Keratinocyte (primary cell): Measurements from ENCODE around the gene EGLN3. TPM values are rescaled to one million over a fixed set of nuclear protein-coding genes. Genes with fewer than 3 reads are reported as not detected.

Source experiments
- DNase-seq: peaks from one replicate; pipeline ENCODE4 v3.0.0-alpha.2; 2011; ENCODE audit warnings: low read depth, missing footprints, low spot score
- FAIRE-seq: peaks from 2 replicates; lab custom pipeline; 2011; peaks lifted over from hg19 to GRCh38; lab: Jason Lieb, UNC
- H2AFZ ChIP-seq: 2 replicates; pipeline ENCODE4 v1.6.0; 2012; ENCODE audit warnings: low read length, control low read depth, inconsistent platforms; ENCODE audit not compliant: control insufficient read depth
- H3K27ac ChIP-seq: 2 replicates; pipeline ENCODE4 v1.5.1; 2011; ENCODE audit warnings: low read length; ENCODE audit not compliant: control insufficient read depth, insufficient read depth
- H3K27me3 ChIP-seq: 3 replicates; pipeline ENCODE4 v1.6.0; 2011; ENCODE audit warnings: low read length; ENCODE audit not compliant: control insufficient read depth, insufficient read depth; ENCODE audit errors: extremely low read depth
- H3K36me3 ChIP-seq, 2 experiments: 2 replicates in 1 of 2; 3 replicates in 1 of 2; pipeline ENCODE4 v1.5.1; 2011; ENCODE audit warnings: low read length in 2 of 2, mild to moderate bottlenecking in 1 of 2; ENCODE audit not compliant: control insufficient read depth in 2 of 2, insufficient read depth in 2 of 2; ENCODE audit errors: extremely low read depth in 1 of 2
- H3K4me1 ChIP-seq: 3 replicates; pipeline ENCODE4 v1.5.1; 2011; ENCODE audit warnings: low read length; ENCODE audit not compliant: control insufficient read depth, insufficient read depth; ENCODE audit errors: extremely low read depth
- H3K4me2 ChIP-seq: 3 replicates; pipeline ENCODE4 v1.6.0; 2011; ENCODE audit warnings: low read depth, low read length; ENCODE audit not compliant: control insufficient read depth, insufficient read depth; ENCODE audit errors: extremely low read depth
- H3K4me3 ChIP-seq, 3 experiments: fragments of 200-600 bp in 1 of 3; sonication (generic) in 1 of 3; 2 replicates in 2 of 3; 3 replicates in 1 of 3; pipeline ENCODE4 v1.5.1; 2011 to 2016; ENCODE audit warnings: low read length in 3 of 3, mild to moderate bottlenecking in 3 of 3, control low read depth in 2 of 3, inconsistent platforms in 1 of 3, low read depth in 1 of 3, mixed read lengths in 1 of 3, mixed run types in 1 of 3, moderate library complexity in 1 of 3; ENCODE audit not compliant: control insufficient read depth in 2 of 3, insufficient read depth in 2 of 3; ENCODE audit errors: extremely low read depth in 1 of 3
- H3K79me2 ChIP-seq: 2 replicates; pipeline ENCODE4 v1.6.0; 2012; ENCODE audit warnings: low read length; ENCODE audit not compliant: control insufficient read depth, insufficient read depth
- H3K9ac ChIP-seq: 3 replicates; pipeline ENCODE4 v1.6.0; 2011; ENCODE audit warnings: low read length; ENCODE audit not compliant: control insufficient read depth, insufficient read depth; ENCODE audit errors: extremely low read depth
- H3K9me1 ChIP-seq: 3 replicates; pipeline ENCODE4 v1.6.0; 2011; ENCODE audit warnings: low read length; ENCODE audit not compliant: control insufficient read depth, insufficient read depth; ENCODE audit errors: extremely low read depth
- H3K9me3 ChIP-seq: 2 replicates; pipeline ENCODE4 v1.5.1; 2012; ENCODE audit warnings: low read depth, low read length; ENCODE audit not compliant: control insufficient read depth
- H4K20me1 ChIP-seq: 3 replicates; pipeline ENCODE4 v1.6.0; 2011; ENCODE audit warnings: low read length; ENCODE audit not compliant: control insufficient read depth, insufficient read depth; ENCODE audit errors: extremely low read depth
- EZH2 ChIP-seq: IDR thresholded peaks from one replicate; pipeline ENCODE4 v1.6.1; 2012; ENCODE audit warnings: inconsistent platforms, mild to moderate bottlenecking, low read length, moderate library complexity
- dilution Hi-C: fragments of 300-500 bp; cut with MboI; formaldehyde crosslinking; loops from one replicate; pipeline ENCODE4 v1.7.0; 2020; ENCODE audit warnings: low sequenced_read_pairs; ENCODE audit not compliant: extremely low pct_ligation_motif_present
- polyA plus RNA-seq, 5 experiments: library from polyadenylated mRNA; depleted of rRNA in 3 of 5; stranded (reverse) in 3 of 5; stranded (forward) in 1 of 5; unstranded in 1 of 5; fragments of >200 nt; gene quantifications; 1 replicate in 1 of 5; 2 replicates in 3 of 5; 3 replicates in 1 of 5; pipeline versions ENCODE4 v1.2.1 to v1.2.3, GENCODE V29; 2011 to 2012; ENCODE audit warnings: missing spikeins in 2 of 5, low read depth in 1 of 5, low replicate concordance in 1 of 5
- TF ChIP-seq, protein P1 (sequence below), 3 experiments: IDR thresholded peaks in 1 of 3; conservative IDR thresholded peaks in 1 of 3; optimal IDR thresholded peaks in 1 of 3; 2 replicates in 2 of 3; 3 replicates in 1 of 3; pipeline versions ENCODE3 to v1.5.1; 2011; ENCODE audit warnings: low read length in 3 of 3, mild to moderate bottlenecking in 3 of 3, moderate library complexity in 2 of 3, control low read depth in 1 of 3, inconsistent platforms in 1 of 3; ENCODE audit not compliant: insufficient read depth in 2 of 3; ENCODE audit errors: extremely low read depth in 1 of 3

EGLN3 gene
- polyA plus RNA-seq, 1 donor (not counting 4 experiments of a cell fraction or from before 2014, with no cell fraction given), result 9.3 TPM

DNA sequence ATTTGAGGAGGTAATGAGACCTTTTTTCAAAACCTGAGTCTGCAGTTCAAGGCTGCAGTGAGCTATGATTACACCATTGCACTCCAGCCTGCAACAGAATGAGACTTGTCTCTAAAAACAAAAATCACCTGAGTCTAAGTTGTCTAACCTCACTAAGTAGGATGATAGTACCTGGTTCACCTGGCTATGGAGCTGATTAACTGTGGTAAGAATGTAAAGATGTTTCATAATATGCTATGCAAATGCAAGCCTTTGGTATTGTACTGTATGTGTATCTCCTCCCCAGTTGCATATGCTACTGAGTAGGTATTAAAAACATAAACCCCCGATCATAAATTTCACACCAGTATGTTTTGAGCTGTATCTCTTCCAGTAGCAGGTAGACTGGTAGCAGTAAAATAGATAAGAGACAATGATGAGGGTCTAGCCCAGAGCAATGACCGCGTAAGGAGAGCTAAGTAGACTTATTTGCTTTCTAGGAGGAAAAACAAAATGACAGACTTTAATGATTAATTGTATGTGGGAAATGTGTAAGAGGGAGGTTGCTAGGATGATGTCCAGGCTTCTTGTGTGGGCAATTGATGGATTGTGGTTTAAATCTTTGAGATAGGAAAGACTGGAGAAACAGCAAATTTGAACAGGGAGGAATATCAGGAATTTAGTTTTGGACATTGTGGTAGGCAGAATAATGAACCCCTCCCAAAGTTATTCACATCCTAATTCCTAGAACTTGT lies 41.6 kb upstream of the EGLN3 start:
- Histone ChIP-seq H3K4me1 (peaks cover 11% of the 10 kb centered on the region), H3K79me2 (no peaks in the 10 kb centered on the region), H3K4me3 (no peak overlapping the region), H3K9ac (no peak overlapping the region), H3K9me1 (no peaks in the 10 kb centered on the region), H3K4me2 (no peak overlapping the region), H4K20me1 (no peaks in the 10 kb centered on the region), H3K36me3 (no peaks in the 10 kb centered on the region), H3K9me3 (no peaks in the 10 kb centered on the region), H3K27ac (no peak overlapping the region), H3K27me3 (no peaks in the 10 kb centered on the region), H2AFZ (no peak overlapping the region)
- no peak for TF ChIP-seq EZH2
- TF ChIP-seq, protein P1, sequence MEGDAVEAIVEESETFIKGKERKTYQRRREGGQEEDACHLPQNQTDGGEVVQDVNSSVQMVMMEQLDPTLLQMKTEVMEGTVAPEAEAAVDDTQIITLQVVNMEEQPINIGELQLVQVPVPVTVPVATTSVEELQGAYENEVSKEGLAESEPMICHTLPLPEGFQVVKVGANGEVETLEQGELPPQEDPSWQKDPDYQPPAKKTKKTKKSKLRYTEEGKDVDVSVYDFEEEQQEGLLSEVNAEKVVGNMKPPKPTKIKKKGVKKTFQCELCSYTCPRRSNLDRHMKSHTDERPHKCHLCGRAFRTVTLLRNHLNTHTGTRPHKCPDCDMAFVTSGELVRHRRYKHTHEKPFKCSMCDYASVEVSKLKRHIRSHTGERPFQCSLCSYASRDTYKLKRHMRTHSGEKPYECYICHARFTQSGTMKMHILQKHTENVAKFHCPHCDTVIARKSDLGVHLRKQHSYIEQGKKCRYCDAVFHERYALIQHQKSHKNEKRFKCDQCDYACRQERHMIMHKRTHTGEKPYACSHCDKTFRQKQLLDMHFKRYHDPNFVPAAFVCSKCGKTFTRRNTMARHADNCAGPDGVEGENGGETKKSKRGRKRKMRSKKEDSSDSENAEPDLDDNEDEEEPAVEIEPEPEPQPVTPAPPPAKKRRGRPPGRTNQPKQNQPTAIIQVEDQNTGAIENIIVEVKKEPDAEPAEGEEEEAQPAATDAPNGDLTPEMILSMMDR (optimal IDR thresholded peaks at IDR 0.05 in 1 of 3, IDR thresholded peaks at IDR 0.05 in 1 of 3, conservative IDR thresholded peaks at IDR 0.05 in 1 of 3; ENCODE audit: extremely low read depth in 1 of 3, insufficient read depth in 2 of 3, low read length in 3 of 3), result no peak
- DNase-seq (no peak), FAIRE-seq (peak; percentile 41)
- dilution Hi-C loops, result no loop called here

DNA sequence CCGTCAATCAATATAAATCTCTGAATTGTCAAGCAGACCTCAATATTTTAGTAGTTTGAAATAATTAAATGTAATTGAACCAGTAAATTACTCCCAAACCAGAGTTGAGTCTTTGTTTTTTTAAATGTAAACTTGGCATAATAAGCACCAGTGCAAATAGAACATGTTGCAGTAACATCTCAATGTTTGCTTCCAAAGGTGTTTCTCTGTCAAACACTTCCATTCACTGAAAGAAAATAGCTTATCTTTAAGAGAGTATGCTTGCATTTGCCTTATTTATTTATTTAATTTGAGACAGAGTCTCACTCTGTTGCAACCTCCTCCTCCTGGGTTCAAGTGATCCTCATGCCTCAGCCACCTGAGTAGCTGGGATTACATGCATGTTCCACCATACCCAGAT lies 39.9 kb upstream of the EGLN3 start:
- Histone ChIP-seq H3K9ac (no peak overlapping the region), H3K27me3 (no peaks in the 10 kb centered on the region), H3K9me1 (no peaks in the 10 kb centered on the region), H3K4me2 (no peak overlapping the region), H3K9me3 (no peaks in the 10 kb centered on the region), H2AFZ (no peak overlapping the region), H3K36me3 (no peaks in the 10 kb centered on the region), H3K27ac (no peak overlapping the region), H3K79me2 (no peaks in the 10 kb centered on the region), H4K20me1 (no peaks in the 10 kb centered on the region), H3K4me1 (peaks cover 11% of the 10 kb centered on the region), H3K4me3 (no peak overlapping the region)
- dilution Hi-C loops, result no loop called here
- no peak for TF ChIP-seq EZH2
- TF ChIP-seq, protein P1 (optimal IDR thresholded peaks at IDR 0.05 in 1 of 3, IDR thresholded peaks at IDR 0.05 in 1 of 3, conservative IDR thresholded peaks at IDR 0.05 in 1 of 3; ENCODE audit: extremely low read depth in 1 of 3, insufficient read depth in 2 of 3, low read length in 3 of 3), result no peak
- DNase-seq (no peak), FAIRE-seq (no peak)
